Measurements from ENCODE around the gene LCE6A.

Gene LCE6A, protein sequence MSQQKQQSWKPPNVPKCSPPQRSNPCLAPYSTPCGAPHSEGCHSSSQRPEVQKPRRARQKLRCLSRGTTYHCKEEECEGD

DNA sequence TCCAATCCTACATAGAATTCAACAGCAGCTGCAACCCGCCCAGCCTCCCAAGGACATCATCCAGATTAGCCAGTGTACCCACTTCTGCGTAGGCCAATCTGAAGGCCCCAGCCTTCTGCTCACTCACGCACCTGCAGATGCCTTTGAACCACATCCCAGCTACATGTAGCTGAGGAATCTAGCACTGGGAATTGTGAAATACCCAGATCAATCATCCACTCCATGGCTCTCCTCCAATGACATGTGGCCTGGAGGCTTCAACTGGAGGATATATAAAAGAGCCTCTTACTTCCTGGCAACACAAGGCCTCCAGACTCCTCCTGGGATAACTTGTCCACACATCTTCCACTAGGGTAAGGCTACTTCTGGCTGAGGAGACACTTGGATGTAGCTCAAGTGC is at the start of gene LCE6A:
LCE6A (plus strand) TSS at position 301 of the 400 bp plus-strand sequence. CDS start 665 bp downstream, outside the sequence.
- H3K4me3 ChIP-seq (replicated peaks; ENCODE audit: low read depth, low read length), result no peak within 1 kb of the TSS
- no peak for TF ChIP-seq CTCF (IDR thresholded peaks at IDR 0.05; ENCODE audit: low read length, missing control alignments)
- DNase-seq (ENCODE audit: low read depth), result no peak

- DNase-seq (ENCODE audit: low read depth), result no peak
- no peak for TF ChIP-seq CTCF (IDR thresholded peaks at IDR 0.05; ENCODE audit: low read length, missing control alignments)
- H3K4me3 ChIP-seq (replicated peaks; ENCODE audit: low read depth, low read length), result no peak overlapping the region
These were observed 47.0 kb upstream of the LCE6A start for GRCh38 chr1:152795686-152796085.

DNA sequence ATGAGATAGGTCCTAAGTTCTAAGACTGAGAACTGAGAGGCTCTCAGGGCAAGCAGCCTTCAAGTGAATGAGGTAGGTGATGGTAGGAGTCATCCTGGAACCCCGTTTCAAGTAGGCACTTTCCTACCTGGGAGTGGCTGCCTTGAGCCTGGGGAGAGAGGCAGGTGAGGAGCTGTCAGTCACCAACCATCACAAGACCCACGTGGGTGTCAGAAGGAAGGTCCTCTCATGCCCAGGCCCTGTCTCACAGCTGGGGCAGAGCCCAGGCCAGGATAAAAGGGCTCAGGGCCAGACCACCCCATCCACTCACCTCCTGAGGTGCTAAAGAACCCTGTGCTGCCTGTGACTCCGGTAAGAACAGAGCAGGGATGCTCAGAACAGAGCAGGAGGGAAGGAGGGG is 46.2 kb upstream of the LCE6A start, which contains the start of gene LCE1D:
LCE1D (plus strand) TSS at position 301 of the 400 bp plus-strand sequence. CDS start 1,074 bp downstream, outside the sequence.
- no peak for TF ChIP-seq CTCF (IDR thresholded peaks at IDR 0.05; ENCODE audit: low read length, missing control alignments)
- no peak within 1 kb of the TSS for H3K4me3 ChIP-seq (replicated peaks; ENCODE audit: low read depth, low read length)
- DNase-seq (ENCODE audit: low read depth), result no peak

DNA sequence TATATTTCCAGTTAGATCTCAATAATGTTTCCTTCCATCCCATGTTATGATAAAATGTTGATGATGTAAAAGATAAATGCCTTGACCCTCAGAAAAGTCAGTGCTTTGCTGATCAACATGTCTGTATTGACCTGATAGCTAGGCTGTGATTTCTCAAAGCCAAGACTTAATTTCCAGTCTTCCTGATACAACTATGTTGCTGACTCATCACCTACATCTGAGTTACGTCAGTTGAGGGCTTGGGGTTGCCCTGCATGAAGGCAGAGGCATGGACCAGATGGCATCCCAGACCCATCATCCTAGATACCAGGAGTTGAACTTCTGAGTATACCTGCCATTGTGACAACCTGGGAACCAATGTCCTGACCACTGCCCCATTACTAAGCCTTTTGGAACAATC is 41.3 kb upstream of the LCE6A start:
- no peak for TF ChIP-seq CTCF (IDR thresholded peaks at IDR 0.05; ENCODE audit: low read length, missing control alignments)
- H3K4me3 ChIP-seq (replicated peaks; ENCODE audit: low read depth, low read length), result no peak overlapping the region
- DNase-seq (ENCODE audit: low read depth), result no peak

GRCh38 chr1:152806576-152806975 is 36.1 kb upstream of the LCE6A start, which contains the start of gene LCE1C:
LCE1C (minus strand) TSS chr1:152806651; CDS start chr1:152805478, 1,173 bp downstream.
- no peak for DNase-seq (ENCODE audit: low read depth)
- no peak within 1 kb of the TSS for H3K4me3 ChIP-seq (replicated peaks; ENCODE audit: low read depth, low read length)
- TF ChIP-seq CTCF (IDR thresholded peaks at IDR 0.05; ENCODE audit: low read length, missing control alignments), result no peak

GRCh38 chr1:152811050-152811449 is 31.6 kb upstream of the LCE6A start:
- TF ChIP-seq CTCF (IDR thresholded peaks at IDR 0.05; ENCODE audit: low read length, missing control alignments), result no peak
- no peak for DNase-seq (ENCODE audit: low read depth)
- H3K4me3 ChIP-seq (replicated peaks; ENCODE audit: low read depth, low read length), result no peak overlapping the region

DNA sequence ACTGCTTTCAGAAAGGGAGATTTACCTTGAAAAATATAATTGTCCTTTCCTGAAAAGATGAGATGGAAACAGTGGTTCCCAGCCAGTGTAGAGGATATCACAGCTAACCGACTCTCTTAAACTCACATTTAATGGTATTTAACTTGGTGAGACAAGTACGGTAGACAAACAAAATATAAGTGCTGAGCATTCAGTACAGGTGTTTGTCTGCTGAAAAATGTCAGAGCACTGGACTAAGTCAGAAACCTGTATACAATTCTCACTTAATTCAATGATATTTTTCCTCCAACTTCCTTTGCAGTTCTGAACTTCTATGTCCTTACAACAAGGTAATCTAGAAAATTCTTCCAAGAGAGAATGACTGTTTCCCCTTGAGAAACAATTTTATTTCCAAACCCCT is 31.0 kb upstream of the LCE6A start, which contains the start of gene LCE1B:
LCE1B (plus strand) TSS at position 301 of the 400 bp plus-strand sequence. CDS start 476 bp downstream, outside the sequence.
- DNase-seq (ENCODE audit: low read depth), result no peak
- TF ChIP-seq CTCF (IDR thresholded peaks at IDR 0.05; ENCODE audit: low read length, missing control alignments), result no peak
- no peak within 1 kb of the TSS for H3K4me3 ChIP-seq (replicated peaks; ENCODE audit: low read depth, low read length)

Data from fibroblast of pulmonary artery (primary cell).